GM18502 (cell line): ENCODE data around the gene GBGT1.

ENCODE experiments used
- ATAC-seq: cut with Tn5 transposase; IDR thresholded peaks from one replicate; pipeline ENCODE4 v1.9.1; 2021; ENCODE audit warnings: mild to moderate bottlenecking; ENCODE audit not compliant: unreplicated experiment, poor library complexity

The GBGT1 gene

DNA sequence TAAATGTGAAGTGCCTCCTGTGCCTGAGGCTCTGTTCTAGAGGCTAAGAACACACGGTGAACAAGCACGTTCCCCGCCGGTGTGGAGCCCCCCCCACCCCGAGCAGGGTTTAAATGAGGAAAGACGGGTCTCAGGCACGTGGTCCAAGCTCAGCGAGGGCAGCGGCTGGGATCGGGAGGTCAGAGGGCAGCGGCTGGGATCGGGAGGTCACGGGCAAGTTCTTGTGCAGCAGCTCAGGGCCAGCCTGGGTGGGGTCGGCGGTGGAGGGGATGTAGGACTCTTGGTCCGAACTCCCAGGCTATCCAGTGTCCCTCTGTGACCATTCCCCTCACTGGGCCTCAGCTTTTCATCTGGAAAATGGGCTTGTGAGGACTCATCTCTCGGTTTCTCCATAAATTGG is 2.7 kb upstream of the GBGT1 start:
- no peak for ATAC-seq

DNA sequence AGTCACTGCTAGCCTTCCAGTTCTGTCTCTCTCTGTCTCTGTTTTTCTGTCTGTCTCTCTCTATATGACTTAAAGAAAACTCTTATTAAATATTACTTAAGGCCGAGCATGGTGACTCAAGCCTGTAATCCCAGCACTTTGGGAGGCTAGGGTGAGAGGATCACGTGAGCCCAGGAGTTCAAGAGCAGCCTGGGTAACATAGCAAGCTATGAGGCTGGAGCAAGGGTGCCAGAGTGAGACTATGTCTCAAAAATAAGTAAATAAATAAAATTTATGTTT is 1.7 kb upstream of the GBGT1 start:
- ATAC-seq, result no peak

GRCh38 chr9:133164191-133164590 is 477 bp upstream of the GBGT1 start:
- ATAC-seq, result no peak

- no peak for ATAC-seq
These were observed 732 bp downstream of the GBGT1 start for GRCh38 chr9:133162861-133163503.

GRCh38 chr9:133161547-133161950 is 2.2 kb downstream of the GBGT1 start:
- no peak for ATAC-seq

- no peak for ATAC-seq
These were observed 2.8 kb downstream of the GBGT1 start for GRCh38 chr9:133160742-133161546.

- no peak for ATAC-seq
These were observed 5.0 kb downstream of the GBGT1 start for GRCh38 chr9:133158695-133159094.

DNA sequence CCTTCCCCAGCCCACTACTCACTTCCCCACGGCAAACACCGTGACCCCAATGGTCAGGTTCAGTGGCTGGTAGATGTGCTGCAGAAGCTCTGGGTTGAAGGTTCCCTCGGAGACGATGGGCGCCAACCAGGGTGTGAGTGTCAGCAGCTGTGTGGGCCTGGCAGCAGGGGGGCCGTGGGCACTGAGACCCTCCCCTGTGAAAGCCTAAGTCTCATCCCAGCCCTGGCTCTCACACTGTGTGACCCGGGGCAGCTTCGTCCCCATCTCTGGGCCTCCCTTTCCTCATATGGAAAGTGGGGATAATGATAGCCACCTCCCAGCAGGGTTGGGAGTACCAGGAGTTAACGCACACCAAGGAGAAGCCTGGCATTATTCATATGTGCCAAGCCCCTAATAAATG is 8.6 kb downstream of the GBGT1 start:
- ATAC-seq, result no peak

- ATAC-seq, result no peak
These were observed 9.4 kb downstream of the GBGT1 start for GRCh38 chr9:133154097-133154989.

GRCh38 chr9:133153227-133154096 is 10.3 kb downstream of the GBGT1 start:
- ATAC-seq, result no peak

DNA sequence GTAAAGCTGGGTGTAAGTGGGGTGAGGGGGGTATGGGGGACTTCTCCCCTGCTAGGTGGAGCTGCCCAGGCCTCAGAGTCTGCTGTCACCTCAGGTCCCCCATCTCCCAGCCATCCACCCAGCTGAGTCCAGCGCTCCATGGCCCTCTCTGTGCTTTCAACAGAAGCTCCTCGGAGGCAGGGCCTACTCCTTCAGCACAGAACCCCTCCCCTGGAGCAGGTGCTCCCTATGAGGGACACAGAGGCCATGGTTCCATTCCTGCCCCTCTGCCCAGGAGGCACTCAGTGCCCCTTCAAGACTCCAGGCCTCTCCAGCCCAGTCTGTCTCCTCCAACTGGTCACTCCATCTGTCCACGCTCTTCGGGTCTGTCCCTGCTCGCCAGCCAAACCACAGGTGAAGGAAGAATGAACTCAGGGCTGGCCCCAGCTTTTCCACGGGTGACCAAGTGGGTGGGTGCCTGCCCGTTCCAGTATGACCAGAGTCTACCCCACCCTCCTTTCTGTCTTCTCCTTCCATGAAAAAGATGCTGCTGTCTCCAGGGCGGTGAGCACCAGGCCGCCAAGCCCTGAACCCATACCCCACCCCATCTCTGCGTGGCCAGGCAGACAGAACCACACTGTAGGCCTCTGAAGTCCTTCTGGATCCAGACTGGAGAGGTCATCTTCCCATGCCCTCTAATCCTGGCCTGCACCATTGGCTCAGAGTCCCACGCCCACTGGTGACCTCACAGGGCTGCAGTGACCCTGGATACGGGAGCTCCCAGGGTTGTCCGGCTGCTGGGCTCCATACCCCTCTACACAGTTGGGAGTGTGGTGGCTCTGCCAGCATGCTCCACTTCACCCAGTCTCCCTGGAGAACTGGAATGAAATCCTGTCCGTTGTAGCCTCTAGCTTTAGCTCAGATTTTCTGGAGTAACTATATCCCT is 11.9 kb downstream of the GBGT1 start:
- no peak for ATAC-seq

- no peak for ATAC-seq
These were observed 12.7 kb downstream of the GBGT1 start for GRCh38 chr9:133151041-133151440.

GRCh38 chr9:133149130-133150015 is 14.3 kb downstream of the GBGT1 start:
- ATAC-seq, result peak; percentile 65

DNA sequence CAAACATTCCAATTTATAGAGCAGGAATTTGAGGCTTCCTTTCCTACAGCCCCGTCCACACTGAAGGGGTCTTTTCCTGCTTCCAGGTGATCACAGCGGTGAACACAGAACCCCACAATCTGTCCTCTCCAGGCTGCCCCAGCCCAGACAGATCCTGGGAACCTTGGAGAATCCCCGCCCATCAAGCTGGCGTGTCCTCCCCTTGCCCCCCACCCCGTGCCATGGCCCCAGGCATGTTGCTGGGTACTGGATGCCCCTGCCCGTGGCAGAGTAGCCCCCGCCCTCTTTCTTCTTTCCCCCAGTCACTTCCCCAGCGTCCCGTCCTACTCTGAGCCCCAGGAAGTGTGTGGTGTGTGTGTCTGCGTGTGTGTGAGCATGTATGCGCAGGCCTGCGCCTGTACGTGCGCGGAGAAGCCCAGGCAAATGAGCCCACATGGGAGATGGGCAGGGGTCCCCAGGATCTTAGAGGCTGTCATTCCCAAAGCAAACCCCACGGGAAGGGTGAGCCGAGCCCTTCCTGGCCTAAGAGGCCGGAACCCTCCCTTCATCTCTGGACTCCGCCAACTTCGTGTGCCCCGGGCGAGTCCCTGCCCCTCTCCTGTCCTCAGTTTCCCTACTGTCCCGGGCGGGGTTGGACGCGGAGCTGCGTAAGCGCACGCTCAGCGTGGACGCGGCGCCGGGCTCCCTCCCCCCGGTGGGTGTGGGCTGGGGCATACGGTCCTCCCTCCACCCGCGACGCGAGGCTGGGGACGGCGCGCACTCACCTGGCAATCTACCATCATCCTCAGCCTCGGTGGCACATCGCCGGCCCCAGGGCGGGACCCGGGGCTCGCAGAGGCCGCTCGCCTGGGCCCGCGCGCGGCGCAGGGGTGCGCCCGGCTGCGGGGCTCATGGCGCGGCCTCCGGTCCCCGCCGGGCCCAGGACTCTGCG is 15.2 kb downstream of the GBGT1 start:
- ATAC-seq, result peak; percentile 19

GRCh38 chr9:133147412-133148198 is 16.1 kb downstream of the GBGT1 start:
- peak; percentile 23 for ATAC-seq

- no peak for ATAC-seq
These were observed 16.8 kb downstream of the GBGT1 start for GRCh38 chr9:133146746-133147411.
